Measurements from ENCODE around the gene PLA2G2D.

- TF ChIP-seq JUNB (IDR thresholded peaks at IDR 0.05; ENCODE audit: unreplicated experiment) (no peak), CTCF (conservative IDR thresholded peaks at IDR 0.05; ENCODE audit: low read depth in 2 of 2) (no peak), EZH2 (IDR thresholded peaks at IDR 0.05; ENCODE audit: low read depth, unreplicated experiment) (no peak), POLR2AphosphoS5 (IDR thresholded peaks at IDR 0.05; ENCODE audit: low read depth) (no peak), REST (IDR thresholded peaks at IDR 0.05; ENCODE audit: unreplicated experiment) (no peak), NANOG (IDR thresholded peaks at IDR 0.05; ENCODE audit: borderline replicate concordance) (no peak), EZH2phosphoT487 (IDR thresholded peaks at IDR 0.05; ENCODE audit: unreplicated experiment) (no peak), ETS1 (IDR thresholded peaks at IDR 0.05) (no peak), CREB1 (CRISPR knock-in tag; IDR thresholded peaks at IDR 0.05; ENCODE audit: low read depth) (no peak), STAT1 (IDR thresholded peaks at IDR 0.05; ENCODE audit: unreplicated experiment) (no peak), ZNF331 (CRISPR knock-in tag; IDR thresholded peaks at IDR 0.05; ENCODE audit: low read depth) (no peak)
These were observed 35.0 kb upstream of the PLA2G2D start for GRCh38 chr1:20154301-20154831.

All from GM23338 (cell line).